Activated CD8-positive, alpha-beta memory T cell treated with anti-CD3 and anti-CD28 coated beads, Interleukin-2, amount 50 U/mL, for 4 hours (primary cell): ENCODE measurements around the gene RTN4R.
"Not testable (repeated sequence)": the region's sequence is repeated elsewhere in the genome, so short reads cannot be mapped to it uniquely, and the experiment has no call there.

Experiments
- DNase-seq: peaks from one replicate; pipeline ENCODE4 v3.0.0-alpha.2; 2020

The RTN4R gene

DNA sequence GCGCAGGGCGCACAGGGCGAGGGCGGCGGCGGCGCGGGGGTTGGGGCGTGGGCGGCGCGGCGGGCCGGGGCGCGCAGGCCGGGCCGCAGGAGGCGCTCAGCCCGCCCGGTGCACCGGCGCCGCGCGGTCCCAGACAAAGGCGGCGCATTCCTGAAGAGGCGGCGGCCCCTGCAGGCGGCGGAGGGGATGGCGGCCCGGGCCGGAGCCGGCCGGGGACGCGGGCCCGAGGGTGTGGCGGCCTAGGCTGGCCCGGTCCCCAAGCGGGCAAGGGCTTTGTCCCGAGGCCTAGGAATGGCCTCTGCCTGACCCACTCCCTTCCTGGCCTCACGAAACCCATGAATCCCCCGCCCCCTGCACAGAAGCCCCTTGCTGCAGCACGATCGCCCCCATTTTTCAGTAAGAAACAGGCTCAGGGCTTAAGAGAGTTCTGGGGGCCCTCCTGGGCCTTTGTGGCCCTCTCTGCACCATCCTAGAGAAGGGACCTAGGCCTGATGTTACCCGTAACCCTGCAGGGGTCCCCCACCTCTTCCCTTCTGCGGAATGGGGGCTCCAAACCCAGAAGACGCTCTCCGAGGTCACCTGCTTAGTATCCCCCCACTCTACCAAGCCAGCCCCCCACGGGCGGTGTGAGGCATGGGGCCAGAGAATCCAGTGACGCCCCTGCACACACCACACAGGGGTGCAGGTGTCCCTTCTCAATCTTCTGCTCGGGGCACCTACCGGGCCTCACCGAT, at the start of gene RTN4R:
Gene RTN4R (minus strand): TSS at position 40 of the 734 bp plus-strand sequence. CDS start 226 bp downstream, outside the sequence.
- DNase-seq, result peak; percentile 55

- not testable (repeated sequence) for DNase-seq
Observed at GRCh38 chr22:20317402-20318042, 49.4 kb upstream of the RTN4R start.

- no peak for DNase-seq
Observed at GRCh38 chr22:20316844-20317401, 48.8 kb upstream of the RTN4R start.

- no peak for DNase-seq
Observed at GRCh38 chr22:20316217-20316843, 48.2 kb upstream of the RTN4R start.

DNA sequence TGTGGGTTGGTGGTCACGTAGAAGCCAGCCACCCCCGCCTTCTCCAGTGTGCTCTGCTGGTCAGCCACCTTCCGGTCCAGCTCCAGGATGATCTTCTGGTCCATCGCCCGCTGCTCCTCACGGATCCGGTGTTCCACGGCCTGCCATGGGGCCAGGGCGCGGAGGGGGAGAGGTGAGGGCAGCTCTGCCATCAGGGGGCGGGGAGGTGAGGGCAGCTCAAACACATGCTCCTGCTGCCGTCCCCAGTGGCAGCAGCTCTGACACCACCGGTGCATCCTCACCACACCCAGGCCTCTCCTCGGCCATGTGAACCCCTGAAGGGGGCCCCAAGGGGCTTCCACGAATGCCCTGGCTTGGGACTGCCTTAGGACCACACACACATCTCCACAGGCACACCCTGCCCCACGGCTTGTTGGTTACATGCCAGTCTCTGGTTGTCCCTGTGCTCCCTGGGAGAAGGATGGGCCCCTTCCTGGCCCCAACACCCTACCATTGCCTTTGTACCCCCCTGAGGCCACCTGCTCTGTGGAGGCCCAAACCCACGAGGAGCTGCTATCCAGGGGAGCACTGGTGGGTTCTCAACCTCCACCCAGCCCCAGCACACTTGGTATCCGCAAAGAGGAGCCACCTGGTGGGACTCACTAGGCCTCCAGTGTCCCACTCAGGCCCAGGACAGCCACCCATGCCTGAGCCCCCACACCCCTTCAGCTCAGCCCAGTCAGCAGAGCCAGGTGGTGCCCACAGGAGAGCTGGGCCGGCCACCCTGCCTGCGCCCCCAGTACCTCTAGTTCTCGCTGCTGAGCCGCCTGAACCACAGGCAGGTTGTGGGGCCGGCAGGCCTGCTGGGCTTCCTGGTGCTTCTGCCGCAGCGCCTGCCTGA, 47.5 kb upstream of the RTN4R start:
- no peak for DNase-seq

DNA sequence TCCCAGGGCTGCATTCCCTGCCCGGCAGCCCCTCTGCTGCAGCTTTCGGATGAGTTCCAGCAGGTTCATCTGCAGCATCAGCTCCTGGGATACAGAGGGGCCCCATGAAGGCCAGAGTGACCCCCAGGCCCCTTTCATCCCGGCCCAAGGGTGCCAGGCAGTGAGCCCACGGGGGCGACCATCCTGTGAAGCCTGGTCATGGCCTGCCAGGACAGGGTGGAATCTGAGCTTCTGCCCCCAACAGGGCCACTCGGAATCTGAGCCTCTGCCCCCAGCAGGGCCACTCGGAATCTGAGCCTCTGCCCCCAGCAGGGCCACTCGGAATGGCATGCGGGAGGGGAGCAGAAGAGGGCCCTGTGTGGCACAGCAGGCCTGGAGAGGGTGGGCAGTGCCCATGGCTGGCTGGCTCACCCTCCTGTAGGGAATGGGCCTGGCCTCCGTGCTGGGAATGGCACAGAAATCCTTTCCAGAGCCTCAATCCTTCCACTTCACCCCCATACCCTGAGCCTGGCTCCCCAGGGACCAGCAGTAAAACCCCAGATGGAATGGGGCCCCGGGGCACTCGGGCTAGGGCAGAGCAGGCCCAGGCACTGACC, 46.7 kb upstream of the RTN4R start:
- not testable (repeated sequence) for DNase-seq

GRCh38 chr22:20314206-20314605, 46.1 kb upstream of the RTN4R start:
- DNase-seq, result not testable (repeated sequence)

GRCh38 chr22:20313306-20314077, 45.4 kb upstream of the RTN4R start:
- DNase-seq, result not testable (repeated sequence)

- DNase-seq, result no peak
Observed at GRCh38 chr22:20312396-20313191, 44.5 kb upstream of the RTN4R start.

DNA sequence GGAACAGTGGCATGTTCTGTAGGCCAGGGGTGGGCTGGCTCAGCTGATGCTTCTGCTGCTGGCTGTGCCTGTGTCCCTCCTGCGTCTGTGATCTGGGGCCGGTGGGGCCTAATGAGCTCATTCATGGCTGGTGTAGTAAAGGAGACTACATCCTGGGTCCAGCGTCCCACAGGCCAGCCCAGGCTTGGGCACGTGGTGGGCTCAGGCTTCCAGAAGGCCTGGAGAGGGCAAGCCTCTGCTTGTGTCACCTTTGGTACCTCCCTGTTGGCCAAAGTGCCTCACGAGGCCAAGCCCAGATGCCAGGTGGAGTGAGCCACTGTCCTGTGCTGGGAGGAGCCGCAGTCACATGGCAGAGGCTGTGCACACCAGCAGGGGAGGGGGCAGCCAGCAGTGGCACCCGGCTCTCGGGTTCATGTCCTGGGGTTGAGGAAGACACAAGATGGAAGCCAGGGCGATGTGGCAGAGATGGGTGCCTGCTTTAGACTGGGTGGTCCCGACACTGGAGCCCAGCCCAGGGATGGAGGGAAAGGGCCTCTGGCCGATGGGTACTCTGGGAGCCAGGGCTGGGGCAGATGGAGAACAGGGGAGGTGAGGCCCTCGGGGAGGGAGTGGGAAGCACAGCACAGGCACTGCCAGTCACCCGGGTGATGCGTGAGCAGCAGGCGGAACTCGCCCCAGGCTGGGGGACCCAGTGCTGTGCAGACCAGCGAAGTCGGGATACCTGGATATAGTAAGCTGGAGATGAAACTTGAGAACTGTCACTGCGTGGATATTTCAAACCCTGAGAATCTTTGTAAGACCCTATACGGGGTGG, 43.3 kb upstream of the RTN4R start:
- not testable (repeated sequence) for DNase-seq

- DNase-seq, result peak; percentile 4
Observed at GRCh38 chr22:20310773-20311172, 42.7 kb upstream of the RTN4R start.

DNA sequence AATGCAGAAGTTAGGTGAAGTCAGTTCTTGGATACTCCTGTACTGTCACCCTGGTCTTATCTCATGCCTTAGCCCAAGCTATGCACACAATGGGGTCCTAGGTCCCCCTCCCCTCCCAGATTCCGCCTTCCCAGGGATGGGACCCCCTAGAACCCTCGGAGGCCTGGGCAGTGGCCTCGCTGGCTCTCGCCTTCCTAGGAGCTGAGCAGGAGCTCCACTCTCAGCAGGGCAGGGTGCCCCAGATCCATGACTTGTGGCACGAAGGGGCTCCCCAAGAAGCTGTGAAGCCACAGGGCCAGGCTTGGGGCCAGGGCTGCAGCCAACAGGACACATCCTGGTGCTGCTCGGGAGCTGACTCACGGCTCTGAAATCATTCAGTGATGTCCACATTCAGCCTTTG, 42.1 kb upstream of the RTN4R start:
- not testable (repeated sequence) for DNase-seq

DNA sequence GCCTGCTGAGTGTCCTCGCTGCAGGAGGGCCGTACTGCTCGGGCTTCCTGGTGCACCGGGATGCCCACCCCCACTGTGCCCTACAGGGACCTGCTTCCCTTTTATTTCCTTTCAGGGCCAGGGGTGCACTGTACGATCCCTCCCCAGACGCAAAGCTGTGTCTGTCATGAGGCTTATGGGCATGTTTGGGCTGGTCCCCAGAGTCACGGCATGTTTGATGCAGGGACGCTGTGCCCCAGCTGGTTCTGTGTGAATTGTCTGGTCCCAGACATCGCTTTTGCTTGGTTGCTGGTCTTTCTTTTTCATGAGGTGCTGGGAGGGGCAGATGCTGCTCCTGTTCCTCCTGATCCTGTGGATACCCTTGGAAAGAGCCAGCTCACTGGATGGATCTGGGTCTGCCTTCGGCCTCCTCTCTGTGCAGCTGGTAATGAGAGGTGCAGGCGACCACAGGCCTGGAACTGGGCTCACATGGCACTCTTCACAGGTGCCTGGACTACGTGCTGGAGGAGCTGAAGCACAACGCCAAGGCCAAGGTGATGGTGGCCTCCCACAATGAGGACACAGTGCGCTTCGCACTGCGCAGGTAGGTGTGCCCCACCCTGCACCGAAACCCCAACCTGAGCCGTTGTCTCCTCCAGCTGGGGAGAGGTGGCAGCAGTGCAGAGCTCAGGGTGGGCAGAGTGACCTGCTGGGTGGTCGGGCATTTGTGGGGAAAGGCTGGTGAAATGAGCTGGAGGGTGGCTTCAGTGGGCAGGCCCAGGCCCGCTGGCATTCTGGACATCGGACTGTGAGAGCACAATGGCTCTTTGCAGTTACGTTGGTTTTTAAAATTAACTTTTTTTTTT, 40.9 kb upstream of the RTN4R start:
- DNase-seq, result not testable (repeated sequence)

DNA sequence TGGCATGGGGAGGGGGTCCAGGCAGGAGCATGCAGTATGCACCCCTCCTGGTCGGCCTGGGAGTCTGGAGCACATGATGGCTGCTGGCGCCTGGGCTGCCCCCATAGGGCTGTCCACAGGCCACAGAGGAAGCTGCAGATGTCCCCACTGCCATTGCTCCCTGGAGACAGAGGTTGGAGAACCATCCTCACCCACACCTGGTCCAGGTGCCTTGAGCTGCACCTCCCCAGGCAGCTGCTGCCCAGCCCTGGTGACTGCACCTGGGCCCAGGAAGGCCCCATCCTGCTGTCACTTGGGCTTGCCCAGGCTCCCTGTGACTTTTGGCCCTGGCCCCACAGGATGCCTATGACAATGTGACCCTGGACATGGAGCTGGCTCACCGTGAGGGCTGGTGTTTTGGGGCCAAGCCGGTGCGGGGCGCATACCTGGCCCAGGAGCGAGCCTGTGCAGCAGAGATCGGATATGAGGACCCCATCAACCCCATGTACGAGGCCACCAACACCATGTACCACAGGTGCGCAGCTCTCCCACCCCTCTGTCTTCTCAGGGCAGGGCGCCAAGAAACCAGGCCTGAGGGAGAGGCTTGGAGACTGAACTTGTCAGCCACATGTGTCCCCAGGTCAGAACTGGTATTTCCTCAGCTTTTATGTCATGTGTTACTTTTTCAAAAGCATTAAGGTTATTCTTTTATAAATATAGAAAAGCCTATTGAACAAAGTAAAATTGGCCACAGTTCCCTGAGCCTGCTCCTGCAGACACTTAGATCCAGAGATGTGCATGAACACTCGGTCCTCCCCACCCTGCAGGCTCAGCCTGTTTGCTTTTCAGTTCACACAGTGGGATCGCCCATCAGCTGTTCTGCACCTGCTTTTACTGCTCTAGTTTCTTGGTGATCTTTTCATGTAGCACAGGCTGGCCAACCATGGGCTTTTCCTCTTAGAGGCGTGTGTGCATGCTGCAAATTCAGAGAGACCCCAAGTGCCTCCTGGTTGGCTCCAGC, 39.6 kb upstream of the RTN4R start:
- not testable (repeated sequence) for DNase-seq

- not testable (repeated sequence) for DNase-seq
Observed at GRCh38 chr22:20306646-20307447, 38.7 kb upstream of the RTN4R start.

DNA sequence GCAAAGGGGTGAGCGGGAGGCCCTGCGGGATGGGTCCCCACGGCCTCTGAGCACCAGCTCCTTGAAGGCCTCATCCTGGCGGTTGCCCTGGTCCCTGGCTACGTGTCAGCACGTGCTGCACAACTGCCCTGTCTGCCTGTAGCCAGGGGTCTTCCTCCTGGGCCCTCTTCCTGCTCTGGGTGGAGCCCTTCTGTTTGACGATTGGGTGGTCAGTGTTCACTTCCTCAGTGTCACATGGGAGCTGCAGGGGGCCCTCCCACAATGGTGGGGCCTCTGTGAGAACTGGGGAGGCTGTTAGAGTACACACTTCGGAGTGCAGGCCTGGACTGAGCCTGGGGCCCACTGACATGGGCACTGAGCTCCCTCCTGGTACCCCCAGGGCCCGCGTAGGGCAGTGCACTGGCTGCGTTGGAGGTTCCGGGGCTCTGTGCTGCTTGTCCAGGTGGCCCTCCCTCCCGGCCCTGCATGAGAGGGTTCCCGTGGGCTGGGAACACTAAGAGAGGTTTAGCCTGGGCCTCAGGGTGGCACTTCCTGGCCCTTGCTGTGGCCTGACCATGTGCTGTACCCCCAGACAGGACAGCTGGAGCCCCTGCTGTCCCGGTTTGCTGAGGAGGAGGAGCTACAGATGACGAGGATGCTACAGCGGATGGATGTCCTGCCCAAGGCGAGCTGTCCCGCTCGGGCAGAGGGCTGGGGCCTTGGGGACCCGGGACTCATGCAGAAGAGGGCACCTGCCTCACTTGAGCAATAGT, 38.0 kb upstream of the RTN4R start:
- DNase-seq, result no peak
